Activated gamma-delta T cell treated with Interleukin-2 at 50 U/mL for 16 hours (primary cell): ENCODE results near the gene DCXR.
A peak's percentile ranks its signal among the peaks of the same experiment; 100 is the strongest.

Source experiments
- DNase-seq: peaks from one replicate; pipeline ENCODE4 v3.0.0-alpha.2; 2020

The DCXR gene

DNA sequence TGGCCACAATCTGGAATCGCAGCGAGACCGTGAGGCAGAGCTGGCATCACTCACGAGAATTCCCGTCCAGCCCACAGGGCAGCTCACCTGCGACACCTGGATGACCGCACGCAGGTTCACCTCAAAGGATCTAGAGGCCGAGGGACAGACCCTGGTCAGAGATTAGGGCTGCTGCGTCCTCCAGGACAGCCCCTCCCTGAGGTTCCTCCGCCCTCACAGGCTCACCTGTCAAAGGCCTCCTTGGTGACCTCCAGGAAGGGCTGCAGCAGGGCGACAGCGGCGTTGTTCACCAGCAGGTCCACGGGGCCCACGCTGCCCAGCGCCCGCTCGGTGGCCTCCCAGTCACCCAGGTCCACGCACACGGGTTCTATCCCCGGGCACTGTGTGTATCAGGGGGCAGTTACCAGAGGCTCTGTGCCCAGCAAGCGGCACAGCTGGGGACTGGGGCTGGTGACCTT lies 834 bp downstream of the DCXR start:
- no peak for DNase-seq

DNA sequence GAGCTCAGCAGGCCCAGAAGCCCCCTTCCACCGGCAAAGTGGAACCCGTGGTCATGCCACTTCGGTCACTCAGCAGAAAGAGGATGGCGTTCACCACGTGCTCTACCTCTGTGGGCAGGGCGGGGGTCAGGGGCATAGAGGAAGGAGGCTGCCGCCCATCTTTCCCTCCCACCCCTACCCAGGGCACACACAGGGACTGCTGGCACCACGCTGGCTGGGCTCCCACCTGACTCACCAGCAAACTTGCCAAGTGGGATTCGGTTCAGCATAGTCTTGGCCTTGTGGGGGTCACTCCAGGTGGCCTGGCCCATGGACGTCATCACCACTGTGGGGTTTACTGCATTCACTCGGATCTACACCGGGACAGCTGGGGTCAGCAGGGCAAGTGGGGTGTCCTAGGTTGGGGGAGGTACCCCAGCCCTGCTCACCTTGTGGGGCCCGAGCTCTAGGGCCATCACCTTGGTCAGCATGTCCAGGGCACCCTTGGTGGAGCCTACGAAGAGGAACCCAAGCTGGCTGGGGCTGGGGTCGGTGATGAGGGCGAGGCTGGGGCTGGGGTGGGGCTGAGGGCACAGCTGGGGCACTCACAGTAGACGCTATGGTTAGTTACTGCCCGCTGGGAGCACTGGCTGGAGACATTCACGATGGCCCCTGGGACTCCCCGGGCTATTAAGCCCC lies 1.4 kb downstream of the DCXR start:
- no peak for DNase-seq

DNA sequence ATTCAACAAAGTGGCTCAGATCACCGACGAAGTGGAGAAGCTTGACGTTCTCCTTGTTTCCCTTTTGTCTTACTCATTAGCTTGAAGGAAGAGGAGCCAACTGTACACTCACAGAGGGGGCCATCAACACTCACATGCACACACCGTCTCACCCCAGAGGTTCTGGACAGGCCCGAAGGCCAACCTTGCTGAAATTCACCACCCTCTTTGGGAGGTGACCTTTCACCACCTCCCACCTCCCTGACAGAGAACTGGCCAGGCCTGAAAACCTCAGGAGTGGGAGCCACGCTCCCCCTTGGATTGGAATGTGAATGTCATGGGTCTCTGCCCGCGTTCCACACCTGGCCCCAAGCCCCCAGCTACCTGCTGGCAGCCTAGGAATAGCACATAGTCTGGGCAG lies 2.0 kb downstream of the DCXR start:
- no peak for DNase-seq

DNA sequence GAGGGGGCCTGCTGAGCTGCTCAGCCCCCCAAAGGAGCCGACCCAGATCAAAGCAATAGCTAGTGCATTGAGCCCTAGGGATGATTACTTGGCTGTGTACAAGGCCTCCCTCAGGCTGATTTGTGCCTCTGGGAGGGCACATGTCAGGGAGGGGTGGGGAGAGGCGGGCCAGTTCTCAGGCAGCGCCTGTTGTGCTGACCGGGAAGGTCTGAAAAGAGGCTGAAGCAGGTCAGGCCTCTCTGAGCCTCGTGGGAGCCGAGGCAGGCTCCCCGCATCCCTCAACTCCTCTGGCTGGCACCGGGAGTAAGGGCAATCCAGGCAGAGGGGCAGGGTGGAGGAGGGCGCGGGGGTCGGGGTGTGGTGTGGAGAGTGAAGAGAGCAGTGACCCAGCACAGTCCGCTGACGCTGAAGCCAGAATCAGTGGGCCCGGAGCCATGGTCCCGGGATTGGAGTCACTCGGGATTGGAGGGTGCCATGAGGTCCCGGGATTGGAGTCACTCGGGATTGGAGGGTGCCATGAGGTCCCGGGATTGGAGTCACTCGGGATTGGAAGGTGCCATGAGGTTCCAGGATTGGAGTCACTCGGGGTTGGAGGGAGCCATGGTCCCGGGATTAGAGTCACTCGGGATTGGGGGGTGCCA lies 3.0 kb downstream of the DCXR start:
- DNase-seq = no peak

DNA sequence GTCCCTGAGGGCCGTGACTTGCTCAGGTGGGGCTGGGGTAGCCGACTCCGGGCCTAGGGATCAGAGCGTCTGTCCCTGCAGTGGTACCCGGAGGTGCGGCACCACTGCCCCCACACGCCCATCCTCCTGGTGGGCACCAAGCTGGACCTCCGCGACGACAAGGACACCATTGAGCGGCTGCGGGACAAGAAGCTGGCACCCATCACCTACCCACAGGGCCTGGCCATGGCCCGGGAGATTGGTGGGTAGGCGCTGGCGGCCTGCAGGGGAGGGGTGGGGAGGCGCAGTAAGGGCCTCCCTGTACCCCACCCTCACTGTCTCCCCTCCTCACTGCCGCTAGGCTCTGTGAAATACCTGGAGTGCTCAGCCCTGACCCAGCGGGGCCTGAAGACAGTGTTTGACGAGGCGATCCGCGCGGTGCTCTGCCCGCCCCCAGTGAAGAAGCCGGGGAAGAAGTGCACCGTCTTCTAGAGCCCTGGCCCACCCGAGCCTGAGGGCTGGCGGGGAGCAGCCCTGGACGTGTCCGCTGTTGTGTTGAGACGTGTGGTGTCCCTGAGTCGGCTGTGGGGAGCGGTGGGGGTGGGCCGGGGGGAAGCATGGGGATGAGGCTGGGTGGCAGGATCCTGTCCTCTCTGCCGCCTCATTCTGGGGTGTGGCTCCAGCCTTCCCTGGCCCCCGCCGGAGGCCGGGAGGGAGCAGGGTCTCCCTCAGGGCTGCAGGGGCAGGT lies 4.0 kb downstream of the DCXR start:
- DNase-seq = no peak

DNA sequence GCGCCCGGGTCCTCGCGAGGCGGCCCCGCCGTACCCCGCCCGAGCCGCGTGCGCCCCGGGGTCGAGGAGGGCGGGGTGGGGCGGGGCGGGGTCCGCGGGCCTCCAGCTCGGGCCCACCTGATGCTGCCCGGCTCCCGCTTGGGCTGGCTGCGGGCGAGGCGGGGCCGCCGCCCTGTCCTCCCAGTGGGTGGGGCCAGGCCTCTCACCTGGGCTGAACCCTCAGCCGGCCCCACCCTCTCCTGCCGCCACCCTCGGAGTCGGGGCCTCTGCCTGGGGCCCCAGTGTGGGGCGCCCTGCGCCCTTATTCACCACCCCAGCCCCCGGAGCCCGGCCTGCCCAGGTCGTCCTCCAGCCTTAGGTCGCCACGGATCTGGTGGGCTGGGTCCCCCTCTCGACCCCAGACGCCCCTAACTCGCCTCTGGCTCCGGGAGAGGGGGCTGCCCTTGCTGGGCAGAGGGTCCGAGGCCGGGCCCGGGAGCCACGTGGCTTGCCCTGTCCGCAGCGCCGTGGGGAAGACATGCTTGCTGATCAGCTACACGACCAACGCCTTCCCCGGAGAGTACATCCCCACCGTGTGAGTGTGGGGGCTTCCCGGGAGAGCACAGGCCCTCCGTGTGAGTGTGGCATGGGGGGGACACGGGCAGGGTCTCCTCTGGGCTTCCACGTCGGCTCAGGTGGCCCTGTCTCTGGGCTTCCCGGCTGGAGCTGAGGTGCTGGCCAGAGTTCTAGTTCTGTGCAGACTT lies 5.4 kb downstream of the DCXR start:
- DNase-seq = no peak

DNA sequence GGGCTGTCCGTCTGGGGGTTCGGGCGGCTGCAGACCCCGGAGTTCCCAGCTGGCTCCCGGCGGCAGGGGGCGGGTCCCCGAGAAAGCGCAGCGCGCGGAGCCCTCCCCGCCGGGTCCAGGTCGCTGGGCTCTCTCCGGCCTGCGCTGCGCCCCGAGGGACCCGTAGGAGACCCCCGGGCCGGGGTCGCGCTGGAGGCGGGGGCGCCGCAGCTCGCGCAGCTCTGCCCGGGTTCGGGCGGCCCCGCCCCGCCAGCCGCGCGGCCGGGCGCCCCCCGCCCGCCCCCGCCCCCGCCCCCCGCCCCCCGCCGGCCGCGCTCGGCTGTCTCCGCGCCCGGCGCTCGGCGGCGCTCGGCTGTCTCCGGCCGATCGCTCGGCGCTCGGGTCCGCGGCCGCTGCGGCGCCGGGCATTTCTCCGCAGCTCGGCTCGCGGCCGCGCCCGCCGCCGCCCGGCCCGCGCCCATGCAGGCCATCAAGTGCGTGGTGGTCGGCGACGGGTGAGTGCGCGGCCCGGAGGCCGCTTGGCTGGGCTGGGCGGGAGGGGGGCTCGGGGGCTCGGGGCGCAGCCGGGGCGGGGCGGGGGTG lies 6.1 kb downstream of the DCXR start, which contains the start of gene RAC3:
Gene RAC3 (plus strand): TSS at position 376 of the 582 bp plus-strand sequence. CDS start 84 bp downstream, at position 460.
- no peak for DNase-seq

DNA sequence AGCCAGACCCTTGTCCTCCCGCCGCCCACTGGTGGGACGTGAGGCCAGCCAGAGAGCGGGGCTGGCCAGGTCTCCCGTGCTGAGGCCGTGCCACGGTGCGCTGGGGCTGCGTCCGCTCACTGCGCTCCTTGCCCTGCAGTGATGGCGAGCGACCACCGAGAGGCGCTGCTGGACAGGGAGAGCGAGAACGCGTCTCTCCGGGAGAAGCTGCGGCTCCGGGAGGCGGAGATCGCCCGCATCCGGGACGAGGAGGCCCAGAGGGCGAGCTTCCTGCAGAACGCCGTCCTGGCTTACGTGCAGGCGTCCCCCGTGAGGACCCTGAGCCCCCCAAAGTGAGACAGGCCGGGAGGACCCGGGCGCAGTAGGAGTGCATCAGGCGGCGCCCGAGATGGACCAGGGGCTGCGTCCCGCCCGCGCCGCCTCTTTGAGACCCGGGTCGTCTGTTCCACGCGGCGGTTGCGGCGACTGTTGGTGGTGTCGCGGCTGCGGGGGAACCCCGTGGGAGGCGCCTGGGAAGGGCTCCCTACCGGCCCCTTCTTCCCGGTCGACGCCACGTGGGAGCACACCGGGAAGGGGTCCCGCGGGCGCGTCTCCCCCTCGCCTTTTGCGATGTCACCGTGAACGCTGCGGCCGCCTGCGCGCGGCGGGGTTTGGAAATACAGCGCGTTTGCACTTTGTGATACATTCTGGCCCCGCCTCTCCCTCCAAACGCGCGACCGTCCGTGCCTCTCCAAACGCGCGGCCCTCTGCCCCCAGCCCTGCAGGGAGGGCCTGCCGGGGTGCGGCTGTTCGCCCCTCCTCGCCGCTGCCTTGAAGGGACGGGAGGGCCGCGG lies 6.8 kb downstream of the DCXR start:
- peak; percentile 77 for DNase-seq

DNA sequence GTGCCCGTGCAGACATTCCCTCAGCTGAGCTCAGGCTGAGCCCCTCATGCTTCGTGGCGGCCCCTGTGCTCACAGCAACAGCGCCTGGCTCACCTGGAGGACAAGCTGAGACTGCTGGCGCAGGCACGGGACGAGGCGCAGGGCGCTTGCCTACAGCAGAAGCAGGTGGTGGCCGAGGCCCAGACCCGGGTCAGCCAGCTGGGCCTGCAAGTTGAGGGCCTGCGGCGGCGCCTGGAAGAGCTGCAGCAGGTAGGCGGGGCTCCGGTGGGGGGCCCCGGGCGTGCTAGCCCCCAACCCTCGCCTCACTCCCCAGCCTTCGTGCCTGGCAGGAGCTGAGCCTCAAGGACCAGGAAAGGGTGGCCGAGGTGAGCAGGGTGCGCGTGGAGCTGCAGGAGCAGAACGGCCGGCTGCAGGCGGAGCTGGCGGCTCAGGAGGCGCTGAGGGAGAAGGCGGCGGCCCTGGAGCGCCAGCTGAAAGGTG lies 7.5 kb downstream of the DCXR start:
- DNase-seq = no peak

DNA sequence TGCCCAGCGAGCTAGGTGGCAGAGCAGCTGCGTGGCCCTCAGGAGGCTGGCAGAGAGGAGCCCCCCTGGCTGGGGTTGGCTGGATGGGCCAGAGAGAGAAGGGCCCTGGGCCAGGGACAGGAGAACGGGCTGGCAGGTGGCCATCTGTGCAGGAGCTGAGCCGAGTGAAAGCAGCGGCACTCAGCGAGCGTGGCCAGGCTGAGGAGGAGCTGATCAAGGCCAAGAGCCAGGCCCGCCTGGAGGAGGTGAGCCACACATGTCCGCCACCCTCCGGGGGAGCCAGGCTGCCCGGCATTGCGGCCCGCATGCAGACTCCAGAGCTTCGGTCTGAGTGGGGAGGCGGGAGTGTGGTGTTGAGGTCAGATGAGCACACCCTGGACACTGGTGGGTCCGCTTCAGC lies 8.1 kb downstream of the DCXR start:
- no peak for DNase-seq

DNA sequence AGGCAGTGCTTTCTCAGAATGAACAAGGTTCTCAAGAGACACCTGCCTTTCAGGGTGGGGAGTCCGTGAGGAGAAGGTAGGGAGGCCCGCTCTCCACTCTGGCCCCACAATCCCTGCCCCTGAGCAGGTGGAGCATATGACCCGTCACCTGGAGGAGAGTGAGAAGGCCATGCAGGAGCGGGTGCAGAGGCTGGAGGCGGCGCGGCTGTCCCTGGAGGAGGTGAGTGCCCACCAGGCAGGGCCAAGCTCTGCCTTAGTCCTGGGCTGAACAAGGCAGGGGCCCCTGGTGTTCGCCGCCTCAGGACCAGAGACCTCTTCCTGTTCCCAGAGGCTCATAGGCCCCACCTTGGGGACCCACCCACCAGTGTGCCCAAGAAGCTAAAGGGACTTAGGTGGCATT lies 8.5 kb downstream of the DCXR start:
- no peak for DNase-seq

DNA sequence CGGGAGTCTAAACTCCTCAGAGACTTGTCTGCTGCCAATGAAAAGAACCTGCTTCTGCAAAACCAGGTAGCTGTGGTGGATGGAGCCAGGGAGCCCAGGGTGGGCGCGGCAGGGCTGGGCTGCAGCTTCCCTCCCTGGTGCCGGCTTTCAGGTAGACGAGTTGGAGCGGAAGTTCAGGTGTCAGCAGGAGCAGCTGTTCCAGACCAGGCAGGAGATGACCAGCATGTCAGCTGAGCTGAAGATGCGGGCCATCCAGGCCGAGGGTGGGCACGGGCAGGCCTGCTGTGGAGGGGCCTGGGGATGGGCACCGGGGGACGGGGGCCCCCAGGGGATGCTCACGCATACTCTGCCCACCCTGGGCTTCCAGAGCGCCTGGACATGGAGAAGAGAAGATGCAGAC lies 9.3 kb downstream of the DCXR start:
- DNase-seq = no peak

DNA sequence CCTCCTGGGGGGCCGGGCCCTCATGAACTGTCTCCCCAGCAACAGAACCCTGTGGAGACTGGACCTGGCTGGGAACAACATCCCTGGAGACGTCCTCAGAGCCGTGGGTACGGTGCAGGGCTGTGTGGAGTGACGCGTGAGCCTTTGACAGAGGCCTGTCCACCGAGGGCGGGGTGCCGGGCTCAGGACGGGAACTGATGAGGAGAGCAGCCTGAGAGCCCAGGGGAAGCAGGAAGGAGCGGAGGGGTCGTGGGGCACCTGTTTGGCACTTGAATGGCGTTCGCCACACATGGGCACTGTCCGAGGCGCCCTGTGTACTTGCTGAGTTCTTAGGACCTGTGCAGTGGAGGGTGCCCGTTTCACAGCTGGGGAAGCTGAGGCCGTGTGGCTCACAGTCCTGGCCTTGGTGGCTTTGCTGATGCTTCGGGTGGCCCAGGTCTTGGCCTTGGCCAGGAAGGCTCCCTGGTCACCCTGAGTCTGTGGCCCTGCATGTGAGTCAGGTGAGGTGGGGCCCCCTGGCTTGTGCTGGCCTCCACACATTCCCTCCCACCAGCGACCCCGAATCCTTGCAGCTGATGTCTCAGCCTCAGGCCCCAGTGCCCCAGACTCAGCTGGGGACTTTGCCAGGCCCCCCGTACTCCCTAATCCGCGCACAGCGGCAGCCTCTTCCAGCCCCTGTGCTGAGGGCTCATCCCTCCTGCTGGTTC lies 11.9 kb downstream of the DCXR start:
- no peak for DNase-seq

DNA sequence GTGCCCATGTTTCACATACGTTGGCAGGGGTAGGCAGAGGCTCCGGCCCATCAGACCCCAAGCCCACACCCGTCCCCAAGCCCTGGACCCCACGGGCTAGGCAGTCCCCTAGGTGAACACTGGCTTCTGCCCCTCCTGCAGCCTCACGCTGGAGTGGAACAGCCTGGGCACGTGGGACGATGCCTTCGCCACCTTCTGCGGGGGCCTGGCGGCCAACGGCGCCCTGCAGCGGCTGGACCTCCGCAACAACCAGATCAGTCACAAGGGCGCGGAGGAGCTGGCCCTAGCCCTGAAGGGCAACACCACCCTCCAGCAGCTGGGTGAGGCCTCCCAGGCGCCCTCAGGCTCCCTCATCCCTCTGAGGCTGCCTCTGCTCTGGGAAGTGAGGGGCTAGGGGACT lies 12.6 kb downstream of the DCXR start:
- DNase-seq = no peak

DNA sequence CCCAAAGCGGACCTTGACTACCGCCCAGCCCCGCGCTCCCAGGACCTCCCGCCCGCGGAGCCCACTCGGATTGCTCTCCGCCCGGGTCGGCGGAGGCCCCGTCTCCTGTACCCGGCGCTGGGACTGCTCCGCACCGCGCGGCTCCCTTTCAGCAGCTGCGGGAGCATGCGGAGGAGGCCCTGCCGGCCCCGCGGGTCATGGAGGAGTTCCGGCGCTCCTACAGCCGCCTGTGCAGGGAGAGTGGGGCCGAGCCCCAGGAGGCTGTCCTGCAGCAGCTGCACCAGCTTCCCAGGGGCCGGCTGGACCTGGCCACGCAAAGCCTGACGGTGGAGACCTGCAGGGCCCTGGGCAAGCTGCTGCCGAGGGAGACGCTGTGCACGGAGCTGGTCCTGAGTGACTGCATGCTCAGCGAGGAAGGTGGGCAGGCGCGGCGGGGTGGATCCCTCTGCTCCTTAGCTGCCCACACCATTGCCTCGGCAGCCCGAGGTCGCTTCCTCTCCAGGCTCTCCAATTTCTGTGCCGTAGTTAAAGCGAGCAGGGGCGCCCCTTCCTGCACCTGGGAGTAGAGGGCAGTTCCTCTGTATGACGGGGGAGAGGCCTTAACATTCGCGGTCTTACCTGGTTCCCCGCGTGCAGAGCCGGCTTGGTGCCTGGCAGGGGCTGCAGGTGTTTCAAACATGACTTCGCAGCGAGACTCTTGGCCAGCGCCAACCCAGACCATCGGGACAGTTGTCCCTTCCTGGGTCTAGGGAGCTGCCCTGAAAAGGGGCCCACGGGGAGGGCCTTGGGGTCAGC lies 13.9 kb downstream of the DCXR start:
- no peak for DNase-seq

DNA sequence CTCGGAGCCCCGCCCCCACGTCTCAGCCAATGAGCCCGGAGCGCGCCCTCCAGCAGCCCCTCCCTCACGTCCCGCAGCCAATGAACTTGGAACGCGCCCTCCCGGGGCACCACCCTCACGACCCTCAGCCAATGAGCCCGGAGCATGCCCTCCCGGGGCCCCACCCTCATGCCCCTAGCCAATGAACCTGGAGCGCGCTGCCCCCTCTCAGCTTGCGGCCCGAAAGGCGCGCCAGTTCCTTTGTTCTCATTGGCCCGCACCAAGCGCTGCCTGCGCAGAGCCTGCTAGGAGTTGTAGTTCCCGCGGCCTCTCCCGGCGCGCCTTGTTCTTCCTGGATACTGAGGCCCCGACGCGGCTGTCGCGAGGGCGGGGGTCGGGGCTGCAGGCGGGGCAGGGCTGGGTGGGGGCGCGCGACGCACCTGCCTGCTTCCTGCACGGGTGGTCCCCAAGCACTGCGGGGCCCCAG lies 14.5 kb downstream of the DCXR start, which contains the start of gene LRRC45:
Gene LRRC45 (plus strand): TSS at position 325 of the 466 bp plus-strand sequence. CDS start 339 bp downstream, outside the sequence.
- DNase-seq = peak; percentile 100

DNA sequence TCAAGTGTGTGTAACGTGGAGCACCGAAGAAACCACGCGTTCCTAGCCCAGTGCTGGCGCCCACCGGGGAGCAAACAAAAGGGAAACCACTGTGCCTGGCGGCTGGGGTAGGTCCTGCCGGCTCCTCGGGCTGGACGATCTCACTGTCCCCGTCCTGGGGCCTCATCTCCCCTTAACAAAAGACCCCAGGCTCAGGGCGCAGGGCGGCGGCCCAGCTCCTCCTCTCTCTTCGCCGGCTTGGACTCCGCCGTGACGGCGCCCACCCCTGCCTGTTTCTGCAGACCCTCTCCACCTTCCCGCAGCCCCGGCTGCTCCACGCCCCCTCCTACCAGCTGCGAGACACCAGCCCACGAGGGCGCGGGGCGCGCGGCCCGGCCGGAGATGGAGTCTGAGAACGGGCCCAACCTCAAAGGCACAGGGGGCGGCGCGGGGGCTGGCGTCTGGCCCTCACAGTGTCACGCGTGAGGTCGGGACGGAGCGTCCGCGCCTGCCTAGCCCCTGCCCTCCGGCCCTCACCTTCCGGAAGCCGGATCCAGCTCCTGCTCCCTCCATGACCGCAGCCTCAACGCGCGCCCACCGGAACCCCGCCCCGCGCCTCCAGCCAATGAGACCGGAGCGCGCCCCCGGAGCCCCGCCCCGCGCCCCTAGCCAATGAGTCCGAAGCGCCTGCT lies 15.1 kb downstream of the DCXR start, which contains the start of gene CENPX:
Gene CENPX (minus strand): TSS at position 569 of the 671 bp plus-strand sequence. CDS start 17 bp downstream, at position 552.
- DNase-seq = no peak

DNA sequence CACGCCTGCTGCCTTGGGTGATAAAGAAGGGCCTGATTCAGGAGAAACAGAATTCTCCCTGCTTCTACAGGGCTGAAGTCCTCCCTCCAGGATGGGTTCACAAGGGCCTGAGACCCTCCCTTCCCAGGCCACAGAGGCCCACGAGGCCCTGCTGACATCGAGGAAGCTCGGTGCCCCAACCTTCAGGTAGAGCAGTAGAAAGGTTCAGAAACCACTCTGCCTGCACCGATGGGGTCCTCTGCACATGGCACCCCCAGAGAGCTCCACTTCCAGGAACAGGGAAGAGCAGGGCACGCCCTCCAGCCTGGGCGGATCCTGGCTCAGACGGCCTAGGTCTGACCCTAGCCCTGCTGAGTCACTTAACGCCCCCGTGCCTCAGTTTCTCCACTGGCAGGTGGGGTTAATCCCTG lies 15.6 kb downstream of the DCXR start:
- DNase-seq = no peak
